Retinal pigment epithelial cell (primary cell): ENCODE results near the gene ART5.

Experiments
- DNase-seq: peaks from one replicate; pipeline ENCODE4 v3.0.0-alpha.2; 2010; ENCODE audit warnings: low read depth
- H3K4me3 ChIP-seq: 2 replicates; pipeline ENCODE4 v1.5.1; 2011; ENCODE audit warnings: mild to moderate bottlenecking, low read length, control low read depth, moderate library complexity
- CTCF ChIP-seq: conservative IDR thresholded peaks from 2 replicates; pipeline ENCODE4 v1.5.1; 2011; ENCODE audit warnings: low read depth, low read length, control low read depth, inconsistent platforms

Gene ART5

GRCh38 chr11:3642071-3642951 is 519 bp upstream of the ART5 start:
- peak overlapping the region; percentile 54 for H3K4me3 ChIP-seq
- peak; percentile 56 for DNase-seq
- TF ChIP-seq CTCF = no peak

GRCh38 chr11:3641191-3641590 is 601 bp downstream of the ART5 start:
- H3K4me3 ChIP-seq = no peak overlapping the region
- DNase-seq = no peak
- no peak for TF ChIP-seq CTCF

- no peak for DNase-seq
- no peak overlapping the region for H3K4me3 ChIP-seq
- TF ChIP-seq CTCF = no peak
Observed at GRCh38 chr11:3639841-3640240, 2.0 kb downstream of the ART5 start.

GRCh38 chr11:3638513-3638912 is 3.3 kb downstream of the ART5 start:
- DNase-seq = no peak

GRCh38 chr11:3637201-3637600 is 4.6 kb downstream of the ART5 start:
- TF ChIP-seq CTCF = no peak
- no peak for DNase-seq
- H3K4me3 ChIP-seq = no peak overlapping the region

More at GRCh38 chr11:3638513-3638912, 3.3 kb downstream of the ART5 start:
- TF ChIP-seq CTCF = no peak
- no peak overlapping the region for H3K4me3 ChIP-seq

- H3K4me3 ChIP-seq = no peak overlapping the region
- no peak for TF ChIP-seq CTCF
- no peak for DNase-seq
Observed at GRCh38 chr11:3635641-3636375, 6.0 kb downstream of the ART5 start.
